Neural cell (in vitro differentiated cells): ENCODE data around the gene DTX1.

ENCODE experiments used
- EP300 ChIP-seq: fragments of 450-650 bp; conservative IDR thresholded peaks from 2 replicates; pipeline ENCODE4 v1.6.1; 2014; ENCODE audit warnings: antibody characterized with exemption, mild to moderate bottlenecking, moderate library complexity; ENCODE audit not compliant: poor library complexity, severe bottlenecking
- EZH2 ChIP-seq: fragments of 200-600, 300-800 bp; shearing (Covaris generic), sonication (generic); IDR thresholded peaks from 2 replicates; pipeline ENCODE4 v1.6.1; 2014; ENCODE audit warnings: antibody characterized with exemption, low read length, borderline replicate concordance, mild to moderate bottlenecking; ENCODE audit not compliant: insufficient read depth, poor library complexity, severe bottlenecking
- MXI1 ChIP-seq: fragments of 450-650 bp; conservative IDR thresholded peaks from 2 replicates; pipeline ENCODE4 v1.6.1; 2014; ENCODE audit warnings: antibody characterized with exemption, mild to moderate bottlenecking; ENCODE audit not compliant: poor library complexity, severe bottlenecking
- POLR2AphosphoS5 ChIP-seq: IDR thresholded peaks from 2 replicates; pipeline ENCODE4 v1.6.1; 2012
- RAD21 ChIP-seq: fragments of 450-650 bp; conservative IDR thresholded peaks from 2 replicates; pipeline ENCODE4 v1.6.1; 2014; ENCODE audit warnings: antibody characterized with exemption, mild to moderate bottlenecking, moderate library complexity
- SMC3 ChIP-seq: fragments of 450-650 bp; conservative IDR thresholded peaks from 2 replicates; pipeline ENCODE4 v1.6.1; 2014; ENCODE audit warnings: antibody characterized with exemption, mild to moderate bottlenecking, moderate library complexity; ENCODE audit not compliant: poor library complexity
- TAF1 ChIP-seq: IDR thresholded peaks from 2 replicates; pipeline ENCODE4 v1.6.1; 2012; ENCODE audit warnings: low read depth
- TF ChIP-seq, protein P1 (sequence below): fragments of 450-650 bp; IDR thresholded peaks from 2 replicates; pipeline ENCODE4 v1.5.1; 2014; ENCODE audit warnings: antibody characterized with exemption, mild to moderate bottlenecking, moderate library complexity; ENCODE audit not compliant: poor library complexity, severe bottlenecking
- TF ChIP-seq, protein P2 (sequence below): IDR thresholded peaks from 2 replicates; pipeline ENCODE4 v1.6.1; 2012; ENCODE audit warnings: borderline replicate concordance

GRCh38 chr12:113048716-113049127, 7.8 kb upstream of the DTX1 start:
- TF ChIP-seq, protein P1, sequence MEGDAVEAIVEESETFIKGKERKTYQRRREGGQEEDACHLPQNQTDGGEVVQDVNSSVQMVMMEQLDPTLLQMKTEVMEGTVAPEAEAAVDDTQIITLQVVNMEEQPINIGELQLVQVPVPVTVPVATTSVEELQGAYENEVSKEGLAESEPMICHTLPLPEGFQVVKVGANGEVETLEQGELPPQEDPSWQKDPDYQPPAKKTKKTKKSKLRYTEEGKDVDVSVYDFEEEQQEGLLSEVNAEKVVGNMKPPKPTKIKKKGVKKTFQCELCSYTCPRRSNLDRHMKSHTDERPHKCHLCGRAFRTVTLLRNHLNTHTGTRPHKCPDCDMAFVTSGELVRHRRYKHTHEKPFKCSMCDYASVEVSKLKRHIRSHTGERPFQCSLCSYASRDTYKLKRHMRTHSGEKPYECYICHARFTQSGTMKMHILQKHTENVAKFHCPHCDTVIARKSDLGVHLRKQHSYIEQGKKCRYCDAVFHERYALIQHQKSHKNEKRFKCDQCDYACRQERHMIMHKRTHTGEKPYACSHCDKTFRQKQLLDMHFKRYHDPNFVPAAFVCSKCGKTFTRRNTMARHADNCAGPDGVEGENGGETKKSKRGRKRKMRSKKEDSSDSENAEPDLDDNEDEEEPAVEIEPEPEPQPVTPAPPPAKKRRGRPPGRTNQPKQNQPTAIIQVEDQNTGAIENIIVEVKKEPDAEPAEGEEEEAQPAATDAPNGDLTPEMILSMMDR, result peak; percentile 90
- TF ChIP-seq POLR2AphosphoS5 (no peak), EZH2 (no peak), EP300 (no peak), MXI1 (no peak), TAF1 (no peak), RAD21 (peak; percentile 93), SMC3 (peak; percentile 94)
- TF ChIP-seq, protein P2, sequence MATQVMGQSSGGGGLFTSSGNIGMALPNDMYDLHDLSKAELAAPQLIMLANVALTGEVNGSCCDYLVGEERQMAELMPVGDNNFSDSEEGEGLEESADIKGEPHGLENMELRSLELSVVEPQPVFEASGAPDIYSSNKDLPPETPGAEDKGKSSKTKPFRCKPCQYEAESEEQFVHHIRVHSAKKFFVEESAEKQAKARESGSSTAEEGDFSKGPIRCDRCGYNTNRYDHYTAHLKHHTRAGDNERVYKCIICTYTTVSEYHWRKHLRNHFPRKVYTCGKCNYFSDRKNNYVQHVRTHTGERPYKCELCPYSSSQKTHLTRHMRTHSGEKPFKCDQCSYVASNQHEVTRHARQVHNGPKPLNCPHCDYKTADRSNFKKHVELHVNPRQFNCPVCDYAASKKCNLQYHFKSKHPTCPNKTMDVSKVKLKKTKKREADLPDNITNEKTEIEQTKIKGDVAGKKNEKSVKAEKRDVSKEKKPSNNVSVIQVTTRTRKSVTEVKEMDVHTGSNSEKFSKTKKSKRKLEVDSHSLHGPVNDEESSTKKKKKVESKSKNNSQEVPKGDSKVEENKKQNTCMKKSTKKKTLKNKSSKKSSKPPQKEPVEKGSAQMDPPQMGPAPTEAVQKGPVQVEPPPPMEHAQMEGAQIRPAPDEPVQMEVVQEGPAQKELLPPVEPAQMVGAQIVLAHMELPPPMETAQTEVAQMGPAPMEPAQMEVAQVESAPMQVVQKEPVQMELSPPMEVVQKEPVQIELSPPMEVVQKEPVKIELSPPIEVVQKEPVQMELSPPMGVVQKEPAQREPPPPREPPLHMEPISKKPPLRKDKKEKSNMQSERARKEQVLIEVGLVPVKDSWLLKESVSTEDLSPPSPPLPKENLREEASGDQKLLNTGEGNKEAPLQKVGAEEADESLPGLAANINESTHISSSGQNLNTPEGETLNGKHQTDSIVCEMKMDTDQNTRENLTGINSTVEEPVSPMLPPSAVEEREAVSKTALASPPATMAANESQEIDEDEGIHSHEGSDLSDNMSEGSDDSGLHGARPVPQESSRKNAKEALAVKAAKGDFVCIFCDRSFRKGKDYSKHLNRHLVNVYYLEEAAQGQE, result no peak
